ENCODE results near the gene CFAP206.
"Not testable (repeated sequence)": the region's sequence is repeated elsewhere in the genome, so short reads cannot be mapped to it uniquely, and the experiment has no call there.

Gene CFAP206

GRCh38 chr6:87421576-87421975 is 13.8 kb downstream of the CFAP206 start:
- DNase-seq: no peak

GRCh38 chr6:87426789-87427188 is 19.0 kb downstream of the CFAP206 start:
- no peak for DNase-seq

- no peak for DNase-seq
These were observed 22.7 kb downstream of the CFAP206 start for GRCh38 chr6:87430499-87430898.

- no peak for DNase-seq
These were observed 23.5 kb downstream of the CFAP206 start for GRCh38 chr6:87431263-87431662.

- no peak for DNase-seq
These were observed 28.7 kb downstream of the CFAP206 start for GRCh38 chr6:87436435-87436834.

- no peak for DNase-seq
These were observed 33.9 kb downstream of the CFAP206 start for GRCh38 chr6:87441711-87442110.

- no peak for DNase-seq
These were observed 36.6 kb downstream of the CFAP206 start for GRCh38 chr6:87444362-87444761.

- DNase-seq: no peak
These were observed 57.3 kb downstream of the CFAP206 start for GRCh38 chr6:87465051-87465450.

GRCh38 chr6:87472525-87473418 is 65.0 kb downstream of the CFAP206 start, which contains the start of gene SLC35A1:
Gene SLC35A1 (plus strand): TSS chr6:87472974. CDS start chr6:87473004, 30 bp downstream.
- DNase-seq: peak; percentile 97

GRCh38 chr6:87473419-87473903 is 65.7 kb downstream of the CFAP206 start:
- no peak for DNase-seq

GRCh38 chr6:87481931-87482330 is 74.2 kb downstream of the CFAP206 start:
- no peak for DNase-seq

GRCh38 chr6:87482366-87482765 is 74.6 kb downstream of the CFAP206 start:
- no peak for DNase-seq

- no peak for DNase-seq
These were observed 76.2 kb downstream of the CFAP206 start for GRCh38 chr6:87483929-87484328.

GRCh38 chr6:87484491-87484890 is 76.7 kb downstream of the CFAP206 start:
- no peak for DNase-seq

- no peak for DNase-seq
These were observed 79.8 kb downstream of the CFAP206 start for GRCh38 chr6:87487555-87487954.

GRCh38 chr6:87489326-87489725 is 81.6 kb downstream of the CFAP206 start:
- DNase-seq: not testable (repeated sequence)

- DNase-seq: no peak
These were observed 87.1 kb downstream of the CFAP206 start for GRCh38 chr6:87494761-87495422.

- no peak for DNase-seq
These were observed 90.3 kb downstream of the CFAP206 start for GRCh38 chr6:87498048-87498447.

GRCh38 chr6:87501809-87502572 is 94.2 kb downstream of the CFAP206 start:
- DNase-seq: no peak

- no peak for DNase-seq
These were observed 96.7 kb downstream of the CFAP206 start for GRCh38 chr6:87504441-87504840.

All from activated CD8-positive, alpha-beta memory T cell treated with anti-CD3 and anti-CD28 coated beads for 24 hours (primary cell).